SK-N-MC (cell line): ENCODE data around the gene TUBA1A.
"Not testable (repeated sequence)": the region's sequence is repeated elsewhere in the genome, so short reads cannot be mapped to it uniquely, and the experiment has no call there.

Source experiments
- EZH2 ChIP-seq: fragments of 200-600 bp; sonication (generic); IDR thresholded peaks from one replicate; pipeline ENCODE4 v1.6.1; 2017; ENCODE audit warnings: antibody characterized with exemption
- FOXP2 ChIP-seq: optimal IDR thresholded peaks from 2 replicates; pipeline ENCODE3; 2011; ENCODE audit warnings: mild to moderate bottlenecking, moderate library complexity; ENCODE audit not compliant: insufficient read depth; ENCODE audit errors: extremely low read length, control extremely low read depth
- POLR2AphosphoS5 ChIP-seq: IDR thresholded peaks from 2 replicates; pipeline ENCODE4 v1.6.1; 2012; ENCODE audit warnings: mild to moderate bottlenecking, low read depth, low read length, borderline replicate concordance

DNA sequence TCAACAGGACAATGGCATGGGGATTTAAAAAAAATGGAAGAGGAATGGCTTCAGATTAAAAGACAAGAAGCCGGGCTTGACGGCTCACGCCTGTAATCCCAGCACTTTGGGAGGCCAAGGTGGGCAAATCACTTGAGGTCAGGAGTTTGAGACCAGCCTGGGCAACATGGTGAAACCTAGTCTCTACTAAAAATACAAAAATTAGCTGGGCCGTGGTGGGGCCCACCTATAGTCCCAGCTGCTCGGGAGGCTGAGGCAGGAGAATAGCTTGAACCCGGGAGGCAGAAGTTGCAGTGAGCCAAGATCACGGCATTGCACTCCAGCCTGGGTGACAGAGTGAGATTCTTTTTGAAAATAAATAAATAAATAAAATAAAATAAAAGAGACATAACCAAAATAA is 21.8 kb upstream of the TUBA1A start:
- TF ChIP-seq EZH2, POLR2AphosphoS5, FOXP2: not testable (repeated sequence)
